EH (cell line): Measurements from ENCODE around the gene IQSEC1.

Experiments used
- DNase-seq: peaks from one replicate; pipeline ENCODE4 v3.0.0-alpha.2; 2015; ENCODE audit warnings: low read depth

Gene IQSEC1

DNA sequence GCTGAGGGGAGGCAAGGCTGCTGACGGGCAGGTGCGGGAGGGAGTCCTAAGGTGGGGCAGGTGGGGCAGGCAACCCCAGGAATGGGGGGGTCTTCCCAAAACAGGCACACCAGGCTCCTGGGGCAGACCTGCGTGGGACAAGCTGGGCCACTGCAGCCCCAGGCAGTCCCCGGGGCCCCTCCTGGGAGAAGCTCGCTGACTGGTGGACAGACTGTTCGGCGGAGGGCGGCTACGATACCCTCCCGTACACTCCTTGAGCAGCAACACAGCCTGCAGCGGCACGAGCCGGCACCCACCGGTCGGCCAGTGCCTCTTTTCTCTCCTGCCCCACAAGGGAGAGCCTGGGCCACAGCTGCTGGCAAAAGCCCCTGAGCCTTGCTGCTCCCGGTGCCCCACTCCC, 165.9 kb downstream of the IQSEC1 start:
- DNase-seq, result no peak

GRCh38 chr3:12906916-12907290, 166.3 kb downstream of the IQSEC1 start:
- DNase-seq, result no peak

- no peak for DNase-seq
Measured at GRCh38 chr3:12906141-12906915, 166.9 kb downstream of the IQSEC1 start.

DNA sequence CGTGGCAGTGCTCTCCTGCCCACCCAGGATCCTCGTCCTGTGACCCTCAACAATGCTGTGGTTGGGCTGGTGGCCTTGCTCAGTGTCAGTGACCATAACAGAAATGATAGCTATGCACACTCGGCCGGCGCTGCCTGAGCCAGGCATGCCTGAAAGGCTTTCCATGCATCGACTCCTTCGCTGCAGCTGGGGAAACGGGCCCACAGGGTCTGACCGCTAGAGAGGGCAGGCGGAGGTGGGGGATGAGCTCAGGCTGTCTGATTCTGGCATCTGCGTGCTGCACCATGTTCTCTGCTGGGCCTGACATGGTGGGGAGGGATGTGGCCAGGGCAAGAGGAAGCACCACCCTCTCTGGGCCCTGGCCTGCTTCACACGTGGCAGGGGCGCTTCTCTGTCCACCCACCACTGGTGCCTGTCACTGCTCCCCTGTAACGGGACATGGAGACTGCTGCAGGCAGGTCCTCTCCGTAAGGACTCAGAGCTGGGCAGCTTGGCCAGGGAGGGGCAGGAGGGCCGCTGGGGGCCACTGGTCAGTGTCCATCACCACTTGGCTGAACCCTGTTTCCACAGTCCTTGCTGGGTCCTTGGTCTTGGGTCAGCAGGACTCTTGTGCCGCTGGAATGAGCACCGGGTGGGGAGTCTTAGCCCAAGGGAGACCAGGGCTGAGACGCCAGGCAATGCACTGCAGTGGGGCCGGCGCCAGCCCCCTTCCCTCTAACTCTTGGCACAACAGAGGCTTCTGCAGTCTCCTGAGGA, 167.7 kb downstream of the IQSEC1 start:
- no peak for DNase-seq

- no peak for DNase-seq
Measured at GRCh38 chr3:12904951-12905315, 168.3 kb downstream of the IQSEC1 start.

- DNase-seq, result no peak
Measured at GRCh38 chr3:12903881-12904280, 169.3 kb downstream of the IQSEC1 start.

DNA sequence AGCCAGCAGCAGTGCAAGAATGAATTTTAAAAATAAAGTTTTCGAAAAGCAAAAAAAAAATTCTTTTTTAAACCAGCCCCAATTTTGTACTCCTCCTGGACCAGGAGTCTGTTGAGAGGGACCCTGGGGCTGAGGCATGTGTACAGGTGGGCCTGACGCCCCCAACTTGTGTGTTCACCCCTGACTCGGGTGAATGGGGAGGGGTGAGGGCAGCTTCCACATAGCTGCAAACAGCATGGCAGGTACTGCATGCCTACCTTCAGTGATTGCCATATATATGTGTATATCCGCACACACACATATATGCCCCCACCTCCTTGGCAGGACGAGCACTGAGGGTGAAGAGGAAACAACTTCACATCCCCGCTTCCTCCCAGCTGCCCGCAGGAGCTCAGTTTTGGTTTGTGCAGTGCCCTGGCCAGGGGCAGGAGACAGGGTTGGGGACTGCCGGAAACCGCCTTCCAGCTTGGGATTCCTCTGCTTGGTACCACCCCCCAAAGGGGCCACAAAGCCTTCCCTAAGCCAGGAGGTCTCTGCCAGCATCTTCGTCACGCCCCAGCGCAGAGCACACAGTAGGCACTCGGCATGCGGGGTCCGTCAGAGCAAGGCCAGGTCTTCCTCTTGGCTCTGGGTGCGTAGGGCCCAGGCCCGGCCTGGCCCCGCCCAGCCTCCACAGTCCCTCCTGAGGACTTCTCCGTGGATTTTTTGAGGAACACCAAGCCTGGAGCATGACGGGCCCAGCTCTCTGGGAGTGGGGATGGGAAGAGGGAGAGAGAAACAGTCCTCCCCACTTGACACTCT, 170.0 kb downstream of the IQSEC1 start:
- no peak for DNase-seq

DNA sequence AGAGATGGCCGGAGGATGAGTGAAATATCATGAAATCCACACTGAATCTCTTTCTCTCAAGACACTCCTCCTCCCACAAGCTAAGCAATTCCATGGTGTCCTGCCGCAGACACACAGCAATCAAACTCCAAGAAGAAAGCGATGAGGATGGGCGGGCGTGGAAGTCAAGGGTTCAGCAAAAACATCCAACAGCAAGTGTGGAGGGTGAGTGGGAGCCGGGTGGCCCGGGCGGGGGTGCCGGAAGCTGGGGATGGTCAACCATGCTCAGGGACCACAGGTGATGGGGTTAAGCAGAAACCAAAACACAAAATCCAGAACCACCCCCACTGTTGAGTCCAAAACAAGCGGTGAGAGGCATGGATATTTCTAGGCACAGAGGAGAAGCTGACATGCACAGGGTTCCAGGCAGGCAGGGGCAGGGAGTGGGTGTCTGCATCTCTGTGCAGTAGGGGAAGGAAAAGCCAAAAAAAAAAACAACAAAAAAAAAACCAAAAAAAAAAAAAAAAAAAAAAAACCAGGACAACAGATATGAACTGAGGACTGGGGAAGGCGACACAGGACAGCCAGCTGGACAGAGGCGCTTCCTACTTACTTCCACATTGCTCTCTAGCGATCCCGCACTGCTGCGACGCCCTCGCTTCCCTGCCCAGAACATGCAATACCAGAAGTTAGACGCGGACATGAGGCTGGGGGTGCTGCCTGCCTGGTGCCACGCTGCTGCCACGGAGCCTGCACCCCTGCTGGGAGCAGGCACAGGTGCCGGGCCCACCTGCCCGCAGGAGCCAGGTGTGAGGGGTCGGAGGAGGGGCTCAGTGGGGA, 170.8 kb downstream of the IQSEC1 start:
- DNase-seq, result no peak

GRCh38 chr3:12901623-12902045, 171.6 kb downstream of the IQSEC1 start:
- DNase-seq, result no peak

GRCh38 chr3:12900885-12901411, 172.3 kb downstream of the IQSEC1 start:
- no peak for DNase-seq

DNA sequence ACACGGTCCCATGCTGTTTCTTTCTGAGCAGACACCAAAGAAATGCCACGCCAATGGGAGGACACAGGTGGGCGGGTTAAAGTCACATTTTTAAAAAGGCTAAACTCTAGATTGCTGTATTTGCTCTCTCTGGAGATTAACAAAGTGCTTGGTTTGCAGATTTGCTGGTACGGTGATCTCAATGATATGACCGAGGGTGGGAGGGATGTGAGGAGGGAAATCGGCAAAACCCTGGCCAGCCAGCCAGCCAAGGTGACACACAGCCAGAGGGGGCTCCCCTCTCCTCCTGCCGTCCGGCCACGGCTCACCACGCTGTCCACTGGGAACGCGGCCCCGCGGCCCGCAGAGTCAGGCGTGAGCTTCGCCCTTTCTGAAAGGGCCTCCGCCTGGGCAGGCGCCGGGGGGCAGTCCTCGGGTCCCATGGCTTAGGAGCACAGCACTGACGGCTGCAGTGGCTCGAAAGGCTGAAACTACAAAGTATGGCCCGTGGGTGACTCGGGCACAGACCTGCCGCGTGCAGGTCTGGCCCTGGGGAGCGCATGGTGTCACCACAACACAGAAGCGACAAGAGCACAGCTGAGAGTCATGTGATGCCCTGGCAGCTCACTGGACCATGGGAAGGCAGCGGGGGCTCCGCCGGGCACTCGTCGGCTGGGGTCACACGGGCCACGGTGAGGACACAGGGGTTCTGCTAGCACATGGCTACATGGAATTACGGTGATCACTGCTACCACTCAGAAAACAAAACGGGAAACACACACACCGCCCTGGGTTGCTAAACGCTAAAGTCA, 174.1 kb downstream of the IQSEC1 start:
- no peak for DNase-seq

DNA sequence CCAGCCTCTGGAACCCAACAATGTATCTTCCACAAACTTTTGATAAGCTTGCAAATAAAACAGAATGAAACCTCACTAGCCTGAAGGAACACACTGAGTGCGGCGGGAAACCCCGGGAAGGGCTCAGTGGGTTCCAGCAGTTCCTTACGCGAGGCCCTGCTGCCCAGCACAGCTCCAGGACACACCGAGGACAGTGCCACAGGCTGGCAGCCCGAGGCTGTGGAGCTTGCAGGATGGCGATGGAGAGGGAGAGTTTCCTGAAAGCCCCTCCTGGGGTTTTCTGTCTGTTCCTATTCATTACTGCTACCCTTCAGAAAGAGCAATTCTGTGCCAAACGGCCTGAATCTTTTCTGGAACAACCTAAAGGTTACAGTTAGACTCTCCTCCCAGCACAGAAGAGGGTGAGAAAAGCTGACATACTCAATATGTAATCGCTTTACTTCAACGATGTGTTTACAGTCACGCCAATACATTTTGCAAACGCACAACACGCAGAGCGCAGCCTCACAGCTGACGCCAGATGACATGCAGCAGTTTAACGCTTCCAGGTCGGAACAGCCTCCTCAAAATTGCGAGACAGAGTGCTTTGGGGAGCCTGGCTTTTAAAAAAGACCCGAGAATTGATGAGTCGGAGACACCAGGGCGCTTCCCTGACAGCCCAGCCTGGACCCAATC, 174.8 kb downstream of the IQSEC1 start:
- DNase-seq, result no peak

GRCh38 chr3:12897381-12898289, 175.6 kb downstream of the IQSEC1 start:
- DNase-seq, result peak; percentile 29

DNA sequence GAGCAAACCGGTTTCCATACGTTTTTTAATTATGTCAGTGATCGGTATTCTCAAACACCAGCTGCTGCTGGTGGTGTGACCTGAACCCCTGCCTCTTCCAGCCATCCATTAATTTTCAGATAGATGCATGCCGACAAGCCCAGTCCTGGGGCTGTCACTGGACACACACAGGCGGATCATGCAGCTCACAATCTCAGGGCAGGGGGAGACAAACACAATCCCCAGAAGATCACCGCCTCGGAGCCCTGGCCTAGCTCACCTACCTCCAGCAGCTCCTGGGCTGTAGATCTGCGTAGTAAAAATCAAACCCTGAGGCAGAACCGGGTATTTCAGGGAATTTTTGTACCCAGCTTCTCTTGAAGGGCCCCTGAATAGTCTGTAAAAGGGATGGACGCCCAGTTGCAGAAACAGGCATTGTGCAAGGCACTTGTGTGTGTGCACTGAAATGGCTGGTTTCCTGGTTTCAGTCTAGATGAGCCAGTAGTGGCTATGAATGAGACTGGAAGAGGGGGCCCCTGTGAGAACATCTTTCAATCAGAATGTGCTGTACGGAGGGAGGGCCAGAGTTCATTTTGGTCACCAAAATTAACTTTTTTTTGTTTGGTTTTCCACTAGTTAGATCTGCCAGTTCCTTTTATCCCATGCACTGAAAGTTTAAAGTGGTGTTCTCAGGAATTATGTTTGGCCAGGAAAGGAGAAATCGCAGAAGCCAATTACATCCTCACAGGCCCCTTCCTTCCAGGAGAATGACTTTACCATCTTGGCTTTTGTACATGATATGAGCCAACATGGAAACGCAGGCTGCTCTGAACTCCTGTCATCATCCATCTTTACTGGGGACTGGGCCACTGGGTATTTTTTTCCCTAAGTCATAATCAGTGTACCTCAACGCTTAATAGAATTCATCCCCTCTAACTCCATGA, 176.9 kb downstream of the IQSEC1 start:
- DNase-seq, result no peak

DNA sequence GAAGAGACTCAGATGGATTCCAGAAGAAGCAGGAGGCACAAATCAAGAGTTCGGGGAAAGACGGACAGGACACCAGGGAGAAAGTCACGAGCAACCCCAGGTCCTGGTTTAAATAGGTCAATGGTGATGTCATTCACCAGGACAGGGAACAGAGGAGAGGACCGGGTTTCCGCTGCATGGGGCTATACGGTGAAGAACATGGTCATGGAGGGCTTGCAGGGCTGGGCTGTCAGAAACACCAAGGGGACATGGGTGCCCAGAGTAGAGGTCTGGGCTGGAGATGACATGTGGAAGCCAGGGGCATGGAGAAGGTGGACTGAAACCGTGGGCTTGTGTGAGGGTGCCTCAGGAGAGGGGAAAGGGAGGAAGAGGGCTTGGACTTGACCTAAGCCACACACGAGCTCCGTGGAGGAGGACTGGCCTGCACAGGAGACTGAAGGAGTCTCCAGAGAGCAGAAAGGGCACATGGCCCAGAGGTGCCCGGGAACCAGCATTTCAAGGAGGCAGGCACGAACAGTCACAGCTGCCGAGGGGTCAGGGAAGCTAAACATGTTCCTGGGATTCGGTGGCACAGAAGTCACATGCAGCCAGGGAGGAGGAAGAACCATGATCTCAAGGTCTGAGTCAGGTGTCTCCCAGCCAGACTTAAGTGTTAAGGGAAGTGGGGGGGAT, 177.7 kb downstream of the IQSEC1 start:
- no peak for DNase-seq

DNA sequence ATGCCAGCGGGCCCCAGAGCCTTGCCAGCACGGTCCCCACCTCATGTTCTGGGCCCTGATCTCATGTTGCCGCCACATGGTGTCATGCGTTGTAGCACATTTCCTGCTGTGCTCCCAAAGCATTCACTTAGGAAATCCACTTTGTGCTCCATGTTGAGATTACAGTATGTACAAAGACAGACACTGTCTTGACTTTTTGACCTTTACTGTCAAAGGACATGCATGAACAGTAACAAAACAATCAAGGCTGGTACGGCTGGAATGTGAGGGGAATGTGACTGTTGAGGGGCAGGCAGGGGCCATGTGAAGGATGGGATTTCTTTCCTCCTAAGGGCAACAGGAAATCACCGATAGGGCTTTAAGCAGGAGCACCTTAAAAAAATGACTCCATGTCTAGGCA, 178.6 kb downstream of the IQSEC1 start:
- peak; percentile 36 for DNase-seq

- DNase-seq, result no peak
Measured at GRCh38 chr3:12893852-12894251, 179.4 kb downstream of the IQSEC1 start.
